ENCODE results near the gene SLC9A9.
"Not testable (repeated sequence)": the region's sequence is repeated elsewhere in the genome, so short reads cannot be mapped to it uniquely, and the experiment has no call there.

Gene SLC9A9

DNA sequence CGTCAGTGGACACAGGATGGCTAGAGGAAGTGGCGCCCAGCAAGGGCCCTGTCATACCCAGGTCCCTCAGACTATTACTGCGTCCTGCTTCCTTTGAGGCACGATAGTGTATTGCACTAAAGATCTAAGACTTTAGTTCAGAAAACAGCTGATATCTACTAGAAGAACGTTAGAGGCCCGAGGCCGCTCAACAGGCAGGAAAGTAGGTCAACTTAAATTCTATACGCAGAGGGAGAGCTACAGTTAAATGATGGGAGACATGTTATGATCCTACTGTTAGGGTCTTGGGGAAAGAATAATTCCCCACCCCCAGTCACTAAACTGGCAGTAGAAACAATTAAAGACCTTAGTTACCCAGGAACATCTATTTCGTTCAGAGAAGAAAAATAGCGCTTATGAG, 410.9 kb downstream of the SLC9A9 start:
- no peak for DNase-seq

DNA sequence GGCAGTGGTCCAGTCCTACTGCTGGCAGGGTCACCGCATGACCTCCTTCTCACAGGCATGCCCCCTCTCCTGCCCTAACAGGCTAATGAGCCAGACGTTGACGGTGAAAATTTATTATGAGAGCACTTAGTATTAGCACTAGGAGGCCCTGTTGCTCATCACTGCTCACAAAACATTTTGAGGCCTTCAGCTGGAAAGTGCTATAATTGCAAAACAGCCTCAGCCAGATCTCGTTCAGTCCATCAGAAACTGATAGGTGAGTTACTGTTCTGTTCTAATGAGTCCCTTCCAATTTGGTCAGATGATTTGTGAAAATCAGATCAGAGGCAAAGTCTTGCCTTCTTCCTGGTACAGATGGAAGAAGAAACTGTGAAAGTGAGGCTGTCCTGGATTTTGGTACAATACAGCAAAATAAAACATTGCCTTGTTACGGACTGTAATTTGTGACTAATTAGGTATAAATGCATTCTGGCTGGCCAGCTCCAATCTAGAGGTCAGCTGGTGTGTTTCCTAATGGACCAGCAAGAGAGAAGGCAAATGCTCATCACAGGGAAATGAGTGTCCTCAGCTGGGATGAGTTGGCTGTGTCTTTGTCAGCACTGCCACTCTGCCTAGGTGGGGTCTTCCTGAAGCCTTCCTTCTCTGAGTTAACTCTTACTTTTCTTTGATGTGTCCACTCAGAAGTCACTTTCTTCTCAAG, 411.9 kb downstream of the SLC9A9 start:
- no peak for DNase-seq

GRCh38 chr3:143433787-143434378, 414.4 kb downstream of the SLC9A9 start:
- DNase-seq: no peak

GRCh38 chr3:143431298-143431697, 417.0 kb downstream of the SLC9A9 start:
- DNase-seq: not testable (repeated sequence)

- no peak for DNase-seq
Observed at GRCh38 chr3:143430568-143430967, 417.7 kb downstream of the SLC9A9 start.

- DNase-seq: no peak
Observed at GRCh38 chr3:143429628-143430514, 418.4 kb downstream of the SLC9A9 start.

- DNase-seq: peak; percentile 63
Observed at GRCh38 chr3:143428294-143428693, 420.0 kb downstream of the SLC9A9 start.

DNA sequence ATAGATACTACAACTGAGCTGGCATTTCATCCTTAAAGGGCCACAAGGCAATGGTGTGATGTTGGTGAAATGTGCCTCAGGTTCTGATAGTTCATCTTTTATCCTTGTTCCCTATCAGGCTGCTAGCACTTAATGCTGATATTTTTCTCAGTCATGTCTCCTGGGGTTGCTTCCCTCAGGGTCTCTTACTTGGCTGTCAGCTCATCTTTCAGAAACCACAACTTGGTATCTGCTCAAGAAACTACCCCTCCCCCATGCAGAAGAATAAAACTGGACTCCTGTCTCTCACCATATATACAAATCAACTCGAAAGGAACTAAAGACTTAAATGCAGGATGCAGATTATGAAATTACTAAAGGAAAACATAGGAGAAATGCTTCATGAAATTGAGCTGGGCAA, 420.6 kb downstream of the SLC9A9 start:
- no peak for DNase-seq

DNA sequence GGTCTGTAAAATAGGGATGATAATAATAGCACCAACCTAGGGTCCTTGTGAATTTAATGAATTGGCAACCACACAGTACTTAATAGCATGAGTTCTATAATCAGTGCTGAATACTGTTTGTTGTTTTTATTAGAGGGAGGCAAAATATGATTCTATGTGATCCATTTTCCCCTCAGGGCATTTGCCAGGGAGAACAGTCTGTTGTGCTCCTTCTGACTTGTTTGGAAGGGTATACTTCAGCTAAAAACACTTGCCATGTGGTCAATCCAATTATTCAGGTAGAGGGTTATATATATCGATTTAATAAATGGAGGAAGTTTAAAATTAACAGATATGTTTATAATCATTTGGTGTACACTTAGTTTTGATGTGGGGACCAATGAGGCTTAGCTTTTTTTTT, 423.4 kb downstream of the SLC9A9 start:
- no peak for DNase-seq

- no peak for DNase-seq
Observed at GRCh38 chr3:143421556-143421955, 426.7 kb downstream of the SLC9A9 start.

- DNase-seq: no peak
Observed at GRCh38 chr3:143419611-143420010, 428.7 kb downstream of the SLC9A9 start.

DNA sequence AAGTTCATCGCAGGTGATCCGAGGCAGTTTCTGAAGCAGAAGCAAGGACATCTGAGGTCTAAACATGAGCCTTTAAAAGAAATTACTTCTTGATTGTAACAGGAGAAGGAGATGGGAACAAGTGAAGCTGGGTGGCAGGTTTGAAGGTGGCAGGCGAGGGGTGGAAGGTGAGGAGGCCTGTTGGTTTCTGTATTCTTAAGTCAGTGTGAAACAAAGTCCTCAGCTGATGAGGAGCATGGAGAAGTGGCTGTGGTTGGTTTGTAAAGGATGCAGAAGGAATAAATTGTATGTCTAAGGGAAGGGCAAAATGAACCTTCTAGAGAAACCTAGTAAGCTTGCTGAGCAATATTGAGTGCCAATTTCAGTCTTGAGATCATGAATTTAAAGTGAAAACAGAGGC, 429.9 kb downstream of the SLC9A9 start:
- no peak for DNase-seq

DNA sequence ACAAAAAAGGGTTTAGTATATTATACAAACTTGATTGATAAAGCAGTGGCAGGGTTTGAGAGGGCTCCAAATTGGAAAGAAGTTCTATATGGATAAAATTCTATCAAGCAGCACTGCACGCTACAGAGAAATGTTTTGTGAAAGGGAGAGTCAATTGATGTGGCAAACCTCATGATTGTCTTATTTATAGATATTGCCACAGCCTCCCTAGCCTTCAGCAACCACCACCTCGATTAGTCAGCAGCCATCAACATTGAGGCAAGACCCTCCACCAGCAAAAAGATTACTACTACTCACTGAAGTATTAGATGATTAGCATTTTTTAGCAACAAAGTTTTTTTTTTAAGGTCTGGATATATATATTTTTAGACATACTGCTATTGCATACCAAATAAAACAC, 432.0 kb downstream of the SLC9A9 start:
- no peak for DNase-seq

GRCh38 chr3:143414571-143415253, 433.6 kb downstream of the SLC9A9 start:
- DNase-seq: no peak

GRCh38 chr3:143413372-143413771, 434.9 kb downstream of the SLC9A9 start:
- no peak for DNase-seq

- no peak for DNase-seq
Observed at GRCh38 chr3:143412084-143412483, 436.2 kb downstream of the SLC9A9 start.

DNA sequence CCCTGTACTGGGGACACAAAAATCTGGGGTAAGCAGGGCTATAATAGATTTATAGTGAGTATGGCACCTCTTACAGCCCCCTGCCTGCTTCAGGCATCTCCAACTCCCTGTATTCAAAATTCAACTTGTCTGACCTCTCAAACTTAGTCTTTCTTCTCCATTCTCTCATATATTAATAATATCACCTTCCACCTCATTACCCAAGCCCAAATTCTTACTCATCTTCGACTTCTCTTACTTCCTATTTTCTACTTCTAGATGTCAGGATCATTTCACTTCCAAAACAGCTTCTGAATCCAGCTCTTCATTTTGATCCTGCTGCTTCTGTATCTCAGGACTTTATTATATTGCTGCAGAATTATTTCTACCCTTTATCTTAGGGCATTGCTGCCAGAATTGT, 438.0 kb downstream of the SLC9A9 start:
- DNase-seq: no peak

GRCh38 chr3:143408771-143409170, 439.5 kb downstream of the SLC9A9 start:
- no peak for DNase-seq

DNA sequence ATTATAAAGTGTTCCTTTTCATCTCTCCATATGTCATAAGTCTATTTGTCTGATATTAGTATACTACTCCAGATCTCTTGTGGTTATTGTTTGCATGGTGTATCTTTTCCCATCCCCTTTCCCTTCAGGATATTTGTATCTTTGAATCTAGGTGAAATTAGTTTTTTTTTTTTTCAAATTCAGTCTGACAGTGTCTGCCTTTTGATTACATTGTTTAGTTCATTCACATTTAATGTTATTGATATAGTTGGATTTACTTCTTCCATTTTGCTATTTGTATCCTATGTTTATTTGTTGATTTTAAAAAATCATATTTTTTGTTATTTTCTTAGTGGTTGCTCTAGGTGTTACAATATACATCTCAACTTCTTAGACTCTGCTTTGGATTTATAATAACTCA, 445.7 kb downstream of the SLC9A9 start:
- no peak for DNase-seq

DNA sequence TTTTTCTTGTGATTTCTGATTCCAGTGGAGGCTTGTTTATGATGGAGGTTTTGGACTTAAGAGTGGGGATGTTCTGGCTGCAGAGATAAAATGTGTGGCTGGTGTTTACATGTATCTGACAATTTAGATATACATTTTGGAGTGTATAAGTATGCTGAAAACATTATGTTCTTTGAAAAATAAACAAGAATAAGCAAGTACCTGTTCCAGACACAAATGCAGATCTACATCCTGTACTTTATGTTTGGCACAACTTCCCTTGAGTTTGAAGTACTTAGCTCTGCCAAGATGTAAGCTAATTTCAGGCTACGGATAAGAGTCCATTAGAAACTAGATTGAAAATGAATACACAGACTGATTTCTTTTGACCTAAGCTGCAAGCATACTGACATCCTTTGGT, 451.5 kb downstream of the SLC9A9 start:
- DNase-seq: no peak

DNA sequence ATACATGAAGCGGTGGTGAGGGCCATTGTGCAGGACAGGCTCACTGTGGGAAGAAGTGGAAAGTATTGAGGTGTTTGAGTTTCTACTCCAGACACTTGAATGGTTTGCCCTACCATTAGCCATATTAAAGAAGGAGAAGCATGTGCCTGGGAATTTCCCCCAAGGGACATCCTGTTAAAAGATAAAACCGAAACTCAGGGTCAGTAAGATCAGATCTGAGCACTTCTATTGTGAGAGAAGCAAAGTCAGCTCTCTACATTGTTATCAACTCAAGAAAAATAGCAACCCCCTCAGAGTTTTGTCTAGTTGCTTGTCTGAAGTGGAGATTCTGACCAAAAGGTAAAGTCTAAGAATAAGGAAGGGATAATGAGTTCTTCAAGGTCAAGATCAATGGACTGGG, 458.9 kb downstream of the SLC9A9 start:
- DNase-seq: no peak

GRCh38 chr3:143387425-143387824, 460.8 kb downstream of the SLC9A9 start:
- no peak for DNase-seq

- no peak for DNase-seq
Observed at GRCh38 chr3:143384076-143384475, 464.2 kb downstream of the SLC9A9 start.
